ENCODE data around the gene SPATS2.
"Not testable (repeated sequence)": the region's sequence is repeated elsewhere in the genome, so short reads cannot be mapped to it uniquely, and the experiment has no call there.

The SPATS2 gene

GRCh38 chr12:49414364-49414763, 47.1 kb downstream of the SPATS2 start:
- DNase-seq: no peak

GRCh38 chr12:49415521-49415970, 48.3 kb downstream of the SPATS2 start:
- DNase-seq: no peak

GRCh38 chr12:49416892-49417291, 49.6 kb downstream of the SPATS2 start:
- DNase-seq: no peak

GRCh38 chr12:49417558-49417957, 50.3 kb downstream of the SPATS2 start:
- no peak for DNase-seq

- DNase-seq: no peak
Observed at GRCh38 chr12:49420556-49420955, 53.3 kb downstream of the SPATS2 start.

- DNase-seq: no peak
Observed at GRCh38 chr12:49422114-49422513, 54.9 kb downstream of the SPATS2 start.

GRCh38 chr12:49428793-49429192, 61.5 kb downstream of the SPATS2 start:
- no peak for DNase-seq

GRCh38 chr12:49432616-49433015, 65.4 kb downstream of the SPATS2 start:
- DNase-seq: no peak

GRCh38 chr12:49436799-49437198, 69.5 kb downstream of the SPATS2 start:
- DNase-seq: not testable (repeated sequence)

- no peak for DNase-seq
Observed at GRCh38 chr12:49439042-49439441, 71.8 kb downstream of the SPATS2 start.

GRCh38 chr12:49440035-49440434, 72.8 kb downstream of the SPATS2 start:
- no peak for DNase-seq

GRCh38 chr12:49442915-49443314, 75.7 kb downstream of the SPATS2 start:
- DNase-seq: no peak

GRCh38 chr12:49446571-49446970, 79.3 kb downstream of the SPATS2 start:
- no peak for DNase-seq

GRCh38 chr12:49448858-49449257, 81.6 kb downstream of the SPATS2 start:
- no peak for DNase-seq

- DNase-seq: no peak
Observed at GRCh38 chr12:49451468-49452259, 84.4 kb downstream of the SPATS2 start.

- no peak for DNase-seq
Observed at GRCh38 chr12:49455501-49455900, 88.2 kb downstream of the SPATS2 start.

GRCh38 chr12:49456131-49456679, 88.9 kb downstream of the SPATS2 start:
- DNase-seq: no peak

GRCh38 chr12:49458816-49459215, 91.6 kb downstream of the SPATS2 start:
- DNase-seq: no peak

GRCh38 chr12:49461221-49461620, 94.0 kb downstream of the SPATS2 start:
- no peak for DNase-seq

GRCh38 chr12:49462083-49462744, 95.0 kb downstream of the SPATS2 start:
- DNase-seq: no peak

- DNase-seq: no peak
Observed at GRCh38 chr12:49465132-49465531, 97.9 kb downstream of the SPATS2 start.

GRCh38 chr12:49470986-49471385, 103.7 kb downstream of the SPATS2 start:
- DNase-seq: no peak

GRCh38 chr12:49471557-49471956, 104.3 kb downstream of the SPATS2 start:
- DNase-seq: no peak

GRCh38 chr12:49476091-49476490, 108.8 kb downstream of the SPATS2 start:
- DNase-seq: no peak

Data from GDM1 (cell line).